Measurements from ENCODE around the gene SEMA3A.
"Not testable (repeated sequence)": the region's sequence is repeated elsewhere in the genome, so short reads cannot be mapped to it uniquely, and the experiment has no call there.

The SEMA3A gene

GRCh38 chr7:84219310-84219709 lies 24.7 kb upstream of the SEMA3A start:
- Histone ChIP-seq H3K36me3 (ENCODE audit: low read length) (no peaks in the 10 kb centered on the region), H3K27ac (ENCODE audit: low read depth, low read length) (no peak overlapping the region), H4K20me1 (ENCODE audit: low read depth, low read length) (no peaks in the 10 kb centered on the region), H3K79me2 (ENCODE audit: insufficient read depth, low read length) (no peaks in the 10 kb centered on the region), H3F3A (ENCODE audit: insufficient read depth) (no peaks in the 10 kb centered on the region), H3K9me3 (ENCODE audit: insufficient read depth, low read length) (no peaks in the 10 kb centered on the region), H3K4me3 (ENCODE audit: insufficient read depth, low read length, poor library complexity, severe bottlenecking) (no peak overlapping the region), H3K27me3 (ENCODE audit: low read length) (no peaks in the 10 kb centered on the region), H3K9me2 (replicated peaks; ENCODE audit: insufficient read depth, low read length) (no peaks in the 10 kb centered on the region), H2AFZ (ENCODE audit: low read depth, low read length, severe bottlenecking) (no peak overlapping the region), H3K9ac (ENCODE audit: low read length) (no peak overlapping the region), H3K4me2 (ENCODE audit: low read depth, low read length, poor library complexity, severe bottlenecking) (no peak overlapping the region)
- TF ChIP-seq EZH2phosphoT487 (conservative IDR thresholded peaks at IDR 0.05; ENCODE audit: low read length), result no peak
- TF ChIP-seq, protein P1, sequence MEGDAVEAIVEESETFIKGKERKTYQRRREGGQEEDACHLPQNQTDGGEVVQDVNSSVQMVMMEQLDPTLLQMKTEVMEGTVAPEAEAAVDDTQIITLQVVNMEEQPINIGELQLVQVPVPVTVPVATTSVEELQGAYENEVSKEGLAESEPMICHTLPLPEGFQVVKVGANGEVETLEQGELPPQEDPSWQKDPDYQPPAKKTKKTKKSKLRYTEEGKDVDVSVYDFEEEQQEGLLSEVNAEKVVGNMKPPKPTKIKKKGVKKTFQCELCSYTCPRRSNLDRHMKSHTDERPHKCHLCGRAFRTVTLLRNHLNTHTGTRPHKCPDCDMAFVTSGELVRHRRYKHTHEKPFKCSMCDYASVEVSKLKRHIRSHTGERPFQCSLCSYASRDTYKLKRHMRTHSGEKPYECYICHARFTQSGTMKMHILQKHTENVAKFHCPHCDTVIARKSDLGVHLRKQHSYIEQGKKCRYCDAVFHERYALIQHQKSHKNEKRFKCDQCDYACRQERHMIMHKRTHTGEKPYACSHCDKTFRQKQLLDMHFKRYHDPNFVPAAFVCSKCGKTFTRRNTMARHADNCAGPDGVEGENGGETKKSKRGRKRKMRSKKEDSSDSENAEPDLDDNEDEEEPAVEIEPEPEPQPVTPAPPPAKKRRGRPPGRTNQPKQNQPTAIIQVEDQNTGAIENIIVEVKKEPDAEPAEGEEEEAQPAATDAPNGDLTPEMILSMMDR (IDR thresholded peaks at IDR 0.05; ENCODE audit: insufficient read depth, low read length, poor library complexity, severe bottlenecking), result no peak

DNA sequence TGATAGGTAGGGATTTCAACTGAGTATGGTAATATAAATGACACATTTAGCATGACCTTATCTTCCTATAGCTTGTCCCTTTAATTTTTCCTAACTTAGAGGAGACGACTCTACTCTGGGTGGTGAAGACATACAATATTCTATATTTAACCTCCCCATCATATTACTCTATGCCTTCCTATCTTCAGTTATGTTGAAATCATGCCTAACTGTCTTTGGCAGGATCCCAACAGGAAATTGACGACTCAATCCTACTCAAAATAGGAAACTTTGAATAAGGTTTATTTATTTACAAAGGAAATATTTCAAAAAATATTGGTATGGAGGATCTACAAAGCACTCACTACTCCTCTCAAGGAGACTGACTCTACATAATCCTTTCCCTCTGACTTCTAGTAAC lies 24.1 kb upstream of the SEMA3A start:
- Histone ChIP-seq H3K27me3 (ENCODE audit: low read length) (no peaks in the 10 kb centered on the region), H3K4me2 (ENCODE audit: low read depth, low read length, poor library complexity, severe bottlenecking) (no peak overlapping the region), H3K9me3 (ENCODE audit: insufficient read depth, low read length) (no peaks in the 10 kb centered on the region), H3K9ac (ENCODE audit: low read length) (no peak overlapping the region), H3K27ac (ENCODE audit: low read depth, low read length) (no peak overlapping the region), H3K79me2 (ENCODE audit: insufficient read depth, low read length) (no peaks in the 10 kb centered on the region), H4K20me1 (ENCODE audit: low read depth, low read length) (no peaks in the 10 kb centered on the region), H3K9me2 (replicated peaks; ENCODE audit: insufficient read depth, low read length) (no peaks in the 10 kb centered on the region), H2AFZ (ENCODE audit: low read depth, low read length, severe bottlenecking) (no peak overlapping the region), H3K4me3 (ENCODE audit: insufficient read depth, low read length, poor library complexity, severe bottlenecking) (no peak overlapping the region), H3K36me3 (ENCODE audit: low read length) (no peaks in the 10 kb centered on the region), H3F3A (ENCODE audit: insufficient read depth) (no peaks in the 10 kb centered on the region)
- TF ChIP-seq, protein P1 (IDR thresholded peaks at IDR 0.05; ENCODE audit: insufficient read depth, low read length, poor library complexity, severe bottlenecking), result no peak
- TF ChIP-seq EZH2phosphoT487 (conservative IDR thresholded peaks at IDR 0.05; ENCODE audit: low read length), result no peak

- H2AFZ ChIP-seq (ENCODE audit: low read depth, low read length, severe bottlenecking), result no peak overlapping the region
- no peaks in the 10 kb centered on the region for H3K9me2 ChIP-seq (replicated peaks; ENCODE audit: insufficient read depth, low read length)
- no peaks in the 10 kb centered on the region for H3K36me3 ChIP-seq (ENCODE audit: low read length)
- no peak overlapping the region for H3K9ac ChIP-seq (ENCODE audit: low read length)
- no peak overlapping the region for H3K4me3 ChIP-seq (ENCODE audit: insufficient read depth, low read length, poor library complexity, severe bottlenecking)
- H4K20me1 ChIP-seq (ENCODE audit: low read depth, low read length), result no peaks in the 10 kb centered on the region
- H3K27ac ChIP-seq (ENCODE audit: low read depth, low read length), result no peak overlapping the region
- no peak overlapping the region for H3K4me2 ChIP-seq (ENCODE audit: low read depth, low read length, poor library complexity, severe bottlenecking)
- H3K27me3 ChIP-seq (ENCODE audit: low read length), result no peaks in the 10 kb centered on the region
- H3F3A ChIP-seq (ENCODE audit: insufficient read depth), result no peaks in the 10 kb centered on the region
- TF ChIP-seq, protein P1 (IDR thresholded peaks at IDR 0.05; ENCODE audit: insufficient read depth, low read length, poor library complexity, severe bottlenecking), result no peak
- no peaks in the 10 kb centered on the region for H3K79me2 ChIP-seq (ENCODE audit: insufficient read depth, low read length)
- no peaks in the 10 kb centered on the region for H3K9me3 ChIP-seq (ENCODE audit: insufficient read depth, low read length)
Measured at GRCh38 chr7:84216472-84216871, 21.9 kb upstream of the SEMA3A start.

DNA sequence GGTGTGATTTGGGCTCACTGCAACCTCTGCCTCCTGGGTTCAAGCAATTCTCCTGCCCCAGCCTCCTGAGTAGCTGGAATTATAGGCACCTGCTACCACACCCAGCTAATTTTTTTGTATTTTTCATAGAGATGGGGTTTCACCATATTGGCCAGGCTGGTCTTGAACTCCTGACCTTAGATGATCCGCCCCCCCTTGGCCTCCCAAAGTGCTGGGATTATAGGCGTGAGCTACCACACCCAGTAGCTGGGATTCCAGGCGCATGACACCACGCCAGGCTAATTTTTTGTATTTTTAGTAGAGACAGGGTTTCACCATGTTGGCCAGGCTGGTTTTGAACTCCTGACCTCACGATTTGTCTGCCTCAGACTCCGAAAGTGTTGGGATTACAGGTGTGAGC lies 20.2 kb upstream of the SEMA3A start:
- H3K9me2 ChIP-seq (replicated peaks; ENCODE audit: insufficient read depth, low read length); H3K36me3 ChIP-seq (ENCODE audit: low read length); H3K79me2 ChIP-seq (ENCODE audit: insufficient read depth, low read length); H2AFZ ChIP-seq (ENCODE audit: low read depth, low read length, severe bottlenecking); H3K27me3 ChIP-seq (ENCODE audit: low read length); H3F3A ChIP-seq (ENCODE audit: insufficient read depth); H3K9me3 ChIP-seq (ENCODE audit: insufficient read depth, low read length); H3K4me3 ChIP-seq (ENCODE audit: insufficient read depth, low read length, poor library complexity, severe bottlenecking); H3K4me2 ChIP-seq (ENCODE audit: low read depth, low read length, poor library complexity, severe bottlenecking); H3K27ac ChIP-seq (ENCODE audit: low read depth, low read length); H3K9ac ChIP-seq (ENCODE audit: low read length); H4K20me1 ChIP-seq (ENCODE audit: low read depth, low read length): not testable (repeated sequence)

Data from SU-DHL-6 (cell line).